ENCODE data around the gene CDH12. TPM values are rescaled to one million over a fixed set of nuclear protein-coding genes. Genes with fewer than 3 reads are reported as not detected.

The CDH12 gene
- total RNA-seq, 1 donor from 2014 or later, result 0.11 TPM

- TF ChIP-seq CTCF (IDR thresholded peaks at IDR 0.05), result no peak
- H3K27ac ChIP-seq, result no peak overlapping the region
- H3K4me3 ChIP-seq, result no peak overlapping the region
- DNase-seq (ENCODE audit: low spot score in 2 of 2), result no peak
- H3K27me3 ChIP-seq, result no peaks in the 10 kb centered on the region
- H3K4me1 ChIP-seq, result no peaks in the 10 kb centered on the region
- no peaks in the 10 kb centered on the region for H3K9me3 ChIP-seq
- intact Hi-C loops (cut with DNase I), result no loop called here
- H3K36me3 ChIP-seq, result no peaks in the 10 kb centered on the region
Observed at GRCh38 chr5:21704974-21705668, 1148.0 kb downstream of the CDH12 start.

GRCh38 chr5:21701317-21701716 is 1151.8 kb downstream of the CDH12 start:
- TF ChIP-seq CTCF (IDR thresholded peaks at IDR 0.05), result no peak
- H3K27ac ChIP-seq, result no peak overlapping the region
- no peak for DNase-seq (ENCODE audit: low spot score in 2 of 2)
- H3K36me3 ChIP-seq, result no peaks in the 10 kb centered on the region
- H3K4me1 ChIP-seq, result no peaks in the 10 kb centered on the region
- H3K9me3 ChIP-seq, result no peaks in the 10 kb centered on the region
- no peak overlapping the region for H3K4me3 ChIP-seq
- intact Hi-C loops (cut with DNase I), result no loop called here
- no peaks in the 10 kb centered on the region for H3K27me3 ChIP-seq

Data from ascending aorta (tissue), 2 donors.